ENCODE results near the gene GALNT15.
A peak's percentile ranks its signal among the peaks of the same experiment; 100 is the strongest.

Gene GALNT15

GRCh38 chr3:16252988-16253387 is 78.5 kb downstream of the GALNT15 start:
- DNase-seq (ENCODE audit: low read depth) = no peak

- no peak for DNase-seq (ENCODE audit: low read depth)
These were observed 79.1 kb downstream of the GALNT15 start for GRCh38 chr3:16253601-16254000.

GRCh38 chr3:16254916-16255315 is 80.4 kb downstream of the GALNT15 start:
- no peak for DNase-seq (ENCODE audit: low read depth)

- no peak for DNase-seq (ENCODE audit: low read depth)
These were observed 80.8 kb downstream of the GALNT15 start for GRCh38 chr3:16255326-16255725.

- no peak for DNase-seq (ENCODE audit: low read depth)
These were observed 81.2 kb downstream of the GALNT15 start for GRCh38 chr3:16255726-16256125.

GRCh38 chr3:16257309-16257708 is 82.8 kb downstream of the GALNT15 start:
- DNase-seq (ENCODE audit: low read depth) = no peak

GRCh38 chr3:16258177-16258576 is 83.7 kb downstream of the GALNT15 start:
- no peak for DNase-seq (ENCODE audit: low read depth)

- DNase-seq (ENCODE audit: low read depth) = no peak
These were observed 84.4 kb downstream of the GALNT15 start for GRCh38 chr3:16258866-16259265.

GRCh38 chr3:16260046-16260445 is 85.6 kb downstream of the GALNT15 start:
- DNase-seq (ENCODE audit: low read depth) = no peak

GRCh38 chr3:16262174-16262573 is 87.7 kb downstream of the GALNT15 start:
- no peak for DNase-seq (ENCODE audit: low read depth)

- no peak for DNase-seq (ENCODE audit: low read depth)
These were observed 89.8 kb downstream of the GALNT15 start for GRCh38 chr3:16264174-16264707.

GRCh38 chr3:16264708-16265454 is 90.4 kb downstream of the GALNT15 start, which contains the start of the genes DPH3 and OXNAD1:
Gene DPH3, minus strand, starts transcription at chr3:16264943. Its CDS starts 67 bp downstream, at chr3:16264876.
Gene OXNAD1, plus strand, starts transcription at chr3:16265212. Its CDS starts 5,741 bp downstream, at chr3:16270953.
- peak; percentile 98 for DNase-seq (ENCODE audit: low read depth)

GRCh38 chr3:16265455-16265786 is 90.9 kb downstream of the GALNT15 start:
- DNase-seq (ENCODE audit: low read depth) = no peak

GRCh38 chr3:16266714-16267113 is 92.2 kb downstream of the GALNT15 start:
- DNase-seq (ENCODE audit: low read depth) = no peak

GRCh38 chr3:16270855-16271254 is 96.4 kb downstream of the GALNT15 start:
- DNase-seq (ENCODE audit: low read depth) = no peak

GRCh38 chr3:16272588-16272987 is 98.1 kb downstream of the GALNT15 start:
- no peak for DNase-seq (ENCODE audit: low read depth)

- DNase-seq (ENCODE audit: low read depth) = no peak
These were observed 99.4 kb downstream of the GALNT15 start for GRCh38 chr3:16273867-16274266.

GRCh38 chr3:16277471-16277870 is 103.0 kb downstream of the GALNT15 start:
- DNase-seq (ENCODE audit: low read depth) = no peak

- DNase-seq (ENCODE audit: low read depth) = no peak
These were observed 104.7 kb downstream of the GALNT15 start for GRCh38 chr3:16279010-16279801.

- no peak for DNase-seq (ENCODE audit: low read depth)
These were observed 106.2 kb downstream of the GALNT15 start for GRCh38 chr3:16280671-16281070.

All from activated T-cell treated with anti-CD3 and anti-CD28 coated beads for 48 hours (primary cell).